Peyer's patch (tissue), 4 donors: Measurements from ENCODE around the gene NANOGP8.

Experiments used
- POLR2A ChIP-seq, 2 donors: fragments of 450-650 bp; IDR thresholded peaks; one replicate each; pipeline ENCODE4 v1.5.1; 2017; ENCODE audit warnings: antibody characterized with exemption in 2 of 2, mild to moderate bottlenecking in 2 of 2, moderate library complexity in 2 of 2
- TF ChIP-seq, protein P1 (sequence below), 6 experiments: fragments of 450-650 bp in 4 of 6; fragments of 200-600 bp in 2 of 6; sonication (generic) in 1 of 6; IDR thresholded peaks; one replicate each; pipeline ENCODE4 v1.5.1; 2017 to 2019; ENCODE audit warnings: antibody characterized with exemption in 6 of 6, mild to moderate bottlenecking in 3 of 6, moderate library complexity in 1 of 6

DNA sequence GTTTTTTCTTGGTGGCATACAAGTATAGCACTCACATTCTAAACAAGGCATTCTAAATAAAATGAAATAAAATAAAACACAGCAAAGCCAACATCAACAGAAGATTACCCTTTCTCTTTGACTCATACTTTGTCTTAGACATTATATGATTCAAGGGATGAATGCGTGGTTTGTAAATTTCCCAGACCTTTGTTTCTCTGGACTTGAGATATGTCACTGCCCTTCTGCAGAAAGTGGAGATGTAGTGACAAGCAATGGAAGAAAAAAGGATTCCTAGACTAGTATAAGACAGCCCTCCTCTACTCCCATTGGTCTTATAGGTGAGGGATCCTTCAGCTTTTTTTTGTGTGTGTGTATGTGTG lies 22.4 kb downstream of the NANOGP8 start:
- TF ChIP-seq POLR2A (IDR thresholded peaks at IDR 0.05), result no peak
- TF ChIP-seq, protein P1, sequence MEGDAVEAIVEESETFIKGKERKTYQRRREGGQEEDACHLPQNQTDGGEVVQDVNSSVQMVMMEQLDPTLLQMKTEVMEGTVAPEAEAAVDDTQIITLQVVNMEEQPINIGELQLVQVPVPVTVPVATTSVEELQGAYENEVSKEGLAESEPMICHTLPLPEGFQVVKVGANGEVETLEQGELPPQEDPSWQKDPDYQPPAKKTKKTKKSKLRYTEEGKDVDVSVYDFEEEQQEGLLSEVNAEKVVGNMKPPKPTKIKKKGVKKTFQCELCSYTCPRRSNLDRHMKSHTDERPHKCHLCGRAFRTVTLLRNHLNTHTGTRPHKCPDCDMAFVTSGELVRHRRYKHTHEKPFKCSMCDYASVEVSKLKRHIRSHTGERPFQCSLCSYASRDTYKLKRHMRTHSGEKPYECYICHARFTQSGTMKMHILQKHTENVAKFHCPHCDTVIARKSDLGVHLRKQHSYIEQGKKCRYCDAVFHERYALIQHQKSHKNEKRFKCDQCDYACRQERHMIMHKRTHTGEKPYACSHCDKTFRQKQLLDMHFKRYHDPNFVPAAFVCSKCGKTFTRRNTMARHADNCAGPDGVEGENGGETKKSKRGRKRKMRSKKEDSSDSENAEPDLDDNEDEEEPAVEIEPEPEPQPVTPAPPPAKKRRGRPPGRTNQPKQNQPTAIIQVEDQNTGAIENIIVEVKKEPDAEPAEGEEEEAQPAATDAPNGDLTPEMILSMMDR (IDR thresholded peaks at IDR 0.05), result no peak
